Measurements from ENCODE around the gene CAMK2D.
"Not testable (repeated sequence)": the region's sequence is repeated elsewhere in the genome, so short reads cannot be mapped to it uniquely, and the experiment has no call there.

The CAMK2D gene

DNA sequence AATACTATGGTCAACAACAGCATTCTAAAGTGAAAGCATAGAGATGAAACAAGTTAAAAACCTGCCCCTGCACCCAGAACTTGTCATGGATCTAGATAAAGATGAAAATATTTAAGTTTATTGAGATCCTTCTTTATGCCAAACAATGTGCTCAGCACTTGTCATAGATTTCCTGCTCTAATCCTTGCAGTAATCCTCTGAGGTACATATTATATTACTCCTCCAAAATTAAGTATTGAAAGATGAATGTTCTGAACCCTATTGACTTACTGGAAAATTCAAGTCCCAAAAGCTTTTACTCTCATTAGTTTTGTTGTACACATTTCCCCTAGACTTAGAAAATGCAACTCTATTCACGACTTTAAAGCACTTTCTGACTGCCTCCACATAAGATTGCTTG, 35.6 kb downstream of the CAMK2D start:
- no peak overlapping the region for H3K4me3 ChIP-seq (ENCODE audit: low read depth, low read length)
- DNase-seq (ENCODE audit: low read depth) = no peak
- no peak for TF ChIP-seq CTCF (IDR thresholded peaks at IDR 0.05; ENCODE audit: insufficient read depth, low read depth, low read length, missing control alignments)

- DNase-seq (ENCODE audit: low read depth) = no peak
- no peak for TF ChIP-seq CTCF (IDR thresholded peaks at IDR 0.05; ENCODE audit: insufficient read depth, low read depth, low read length, missing control alignments)
- H3K4me3 ChIP-seq (ENCODE audit: low read depth, low read length) = no peak overlapping the region
Observed at GRCh38 chr4:113718252-113718651, 43.3 kb downstream of the CAMK2D start.

DNA sequence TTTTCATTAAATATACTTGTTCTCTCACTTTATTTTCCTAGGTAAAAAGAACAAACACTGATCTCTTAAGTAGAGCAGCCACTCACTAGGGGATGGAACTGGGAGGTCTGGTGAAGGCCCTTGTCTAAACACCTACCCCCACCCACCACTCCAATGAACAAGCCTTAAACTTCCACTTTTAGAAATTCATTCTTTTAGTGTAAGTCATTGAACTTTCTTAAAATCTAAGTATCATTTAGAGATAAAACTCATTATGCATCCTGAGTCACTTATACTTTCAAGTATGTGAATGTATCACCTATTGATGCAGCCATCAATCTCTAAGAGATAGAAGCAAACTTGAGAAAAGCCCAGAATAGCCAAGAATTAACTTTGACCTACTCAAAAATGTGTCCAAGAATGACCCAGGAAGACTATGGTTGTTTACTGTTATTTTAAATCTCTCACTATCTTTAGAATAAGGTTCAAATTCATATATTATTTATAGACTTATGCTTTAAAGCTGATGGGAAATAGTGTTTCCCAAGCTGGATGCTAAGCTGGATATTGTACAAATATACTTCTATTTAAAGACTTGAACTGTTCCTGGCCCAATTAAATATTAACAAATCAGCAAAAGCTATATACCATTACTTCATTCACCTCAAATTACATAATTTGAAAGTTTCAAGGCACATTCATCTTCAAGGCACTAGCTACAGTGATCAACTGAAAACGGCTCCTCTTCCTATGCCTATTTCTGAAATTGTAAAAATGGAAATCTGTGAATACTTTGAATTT, 49.5 kb downstream of the CAMK2D start:
- DNase-seq (ENCODE audit: low read depth) = no peak
- TF ChIP-seq CTCF (IDR thresholded peaks at IDR 0.05; ENCODE audit: insufficient read depth, low read depth, low read length, missing control alignments) = no peak
- H3K4me3 ChIP-seq (ENCODE audit: low read depth, low read length) = no peak overlapping the region

- no peak for TF ChIP-seq CTCF (IDR thresholded peaks at IDR 0.05; ENCODE audit: insufficient read depth, low read depth, low read length, missing control alignments)
- DNase-seq (ENCODE audit: low read depth) = peak; percentile 19
Observed at GRCh38 chr4:113708250-113708649, 53.3 kb downstream of the CAMK2D start.

GRCh38 chr4:113707048-113707447, 54.5 kb downstream of the CAMK2D start:
- DNase-seq (ENCODE audit: low read depth) = peak; percentile 3
- TF ChIP-seq CTCF (IDR thresholded peaks at IDR 0.05; ENCODE audit: insufficient read depth, low read depth, low read length, missing control alignments) = no peak
- H3K4me3 ChIP-seq (ENCODE audit: low read depth, low read length) = no peak overlapping the region

More at GRCh38 chr4:113708250-113708649, 53.3 kb downstream of the CAMK2D start:
- H3K4me3 ChIP-seq (ENCODE audit: low read depth, low read length) = no peak overlapping the region

GRCh38 chr4:113705097-113705496, 56.4 kb downstream of the CAMK2D start:
- not testable (repeated sequence) for DNase-seq (ENCODE audit: low read depth)

GRCh38 chr4:113702596-113702995, 58.9 kb downstream of the CAMK2D start:
- H3K4me3 ChIP-seq (ENCODE audit: low read depth, low read length); DNase-seq (ENCODE audit: low read depth): not testable (repeated sequence)

More at GRCh38 chr4:113705097-113705496, 56.4 kb downstream of the CAMK2D start:
- not testable (repeated sequence) for H3K4me3 ChIP-seq (ENCODE audit: low read depth, low read length)

DNA sequence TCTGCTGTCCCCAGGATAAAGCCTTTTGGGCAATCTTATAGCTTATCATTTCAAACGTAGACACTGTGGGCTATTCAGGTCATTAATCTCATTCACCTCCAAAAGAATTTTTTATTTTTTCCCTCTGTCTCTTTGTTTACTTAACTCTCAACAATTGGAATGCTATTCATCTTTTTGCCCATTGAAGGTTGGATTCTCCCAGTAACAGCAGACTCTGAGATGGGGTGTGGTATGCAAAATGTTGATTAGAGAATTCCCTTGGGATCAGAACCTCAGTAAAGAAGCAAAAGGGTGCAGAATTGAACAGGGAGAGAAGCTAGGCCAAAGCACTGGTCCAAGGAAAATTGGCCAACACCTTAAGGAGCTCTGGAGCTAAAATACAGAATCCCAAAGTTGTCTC, 60.4 kb downstream of the CAMK2D start:
- H3K4me3 ChIP-seq (ENCODE audit: low read depth, low read length) = no peak overlapping the region
- no peak for TF ChIP-seq CTCF (IDR thresholded peaks at IDR 0.05; ENCODE audit: insufficient read depth, low read depth, low read length, missing control alignments)
- DNase-seq (ENCODE audit: low read depth) = no peak

Data from GM12865 (cell line).